Raji (cell line): ENCODE data around the gene ZNF654.

Experiments used
- POLR2A ChIP-seq: IDR thresholded peaks from 2 replicates; pipeline ENCODE4 v1.6.1; 2011; ENCODE audit warnings: low read depth, low read length, control low read depth; ENCODE audit not compliant: insufficient read depth

The ZNF654 gene

DNA sequence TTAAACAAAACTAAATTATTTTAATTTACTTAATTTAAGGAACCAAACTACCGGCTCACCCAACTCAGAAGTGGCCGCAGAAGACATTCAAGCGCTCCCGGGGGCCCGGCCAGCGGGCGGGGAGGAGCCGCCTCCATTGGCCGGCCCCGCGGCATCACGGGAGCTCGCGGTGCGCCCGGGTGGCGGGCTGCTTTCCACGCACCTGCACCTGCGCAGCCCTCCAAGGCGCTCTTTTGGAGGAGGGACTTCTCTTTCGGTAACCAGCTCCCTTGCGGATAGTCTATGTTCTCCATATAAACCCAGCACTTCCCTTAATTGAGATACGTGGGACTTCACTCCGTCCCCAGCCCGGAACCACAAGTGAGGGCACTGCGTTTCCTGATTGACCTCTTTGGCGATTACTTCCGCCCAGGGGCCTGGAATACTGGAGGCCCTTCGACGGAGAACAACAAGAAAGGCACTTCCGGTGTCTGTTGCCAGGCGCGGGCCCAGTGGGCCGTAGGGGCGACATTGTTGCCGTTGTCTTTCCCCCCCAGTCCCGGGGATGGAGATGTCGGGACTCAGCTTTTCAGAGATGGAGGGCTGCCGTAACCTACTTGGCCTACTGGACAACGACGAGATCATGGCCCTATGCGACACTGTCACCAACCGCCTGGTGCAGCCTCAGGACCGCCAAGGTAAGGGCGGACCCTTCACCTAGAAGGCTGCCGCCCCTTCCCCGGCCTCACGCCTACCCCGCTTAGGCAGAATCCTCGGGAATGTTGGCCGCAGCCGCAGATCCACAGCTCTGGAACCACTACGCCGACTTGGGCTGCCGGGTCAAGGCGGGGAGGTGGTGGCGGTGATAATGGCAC, 90.7 kb downstream of the ZNF654 start, which contains the start of gene C3orf38:
Gene C3orf38, plus strand, starts transcription at position 451 of the 854 bp plus-strand sequence. Its CDS starts 94 bp downstream, at position 545.
- TF ChIP-seq POLR2A, result peak; percentile 65

- no peak for TF ChIP-seq POLR2A
Observed at GRCh38 chr3:88150371-88150770, 91.3 kb downstream of the ZNF654 start.

DNA sequence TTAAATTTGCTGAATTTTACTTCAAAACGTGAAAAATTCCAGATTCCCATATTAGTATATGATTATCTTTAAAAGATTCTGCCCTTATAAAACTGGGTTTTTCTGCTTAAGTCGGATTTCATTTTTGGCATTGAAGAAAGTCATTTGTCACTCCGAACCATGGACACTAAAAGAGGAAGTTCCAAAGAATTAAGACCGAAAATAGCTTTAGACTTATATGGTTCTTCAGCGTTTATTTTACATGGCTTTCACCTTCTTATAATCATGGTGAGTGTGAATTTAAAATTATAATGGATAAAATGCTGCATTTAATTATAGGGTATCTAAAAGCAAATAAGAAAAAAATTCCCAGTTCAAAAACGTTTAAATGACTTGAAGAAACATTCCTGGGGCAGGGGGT, 91.8 kb downstream of the ZNF654 start:
- no peak for TF ChIP-seq POLR2A

DNA sequence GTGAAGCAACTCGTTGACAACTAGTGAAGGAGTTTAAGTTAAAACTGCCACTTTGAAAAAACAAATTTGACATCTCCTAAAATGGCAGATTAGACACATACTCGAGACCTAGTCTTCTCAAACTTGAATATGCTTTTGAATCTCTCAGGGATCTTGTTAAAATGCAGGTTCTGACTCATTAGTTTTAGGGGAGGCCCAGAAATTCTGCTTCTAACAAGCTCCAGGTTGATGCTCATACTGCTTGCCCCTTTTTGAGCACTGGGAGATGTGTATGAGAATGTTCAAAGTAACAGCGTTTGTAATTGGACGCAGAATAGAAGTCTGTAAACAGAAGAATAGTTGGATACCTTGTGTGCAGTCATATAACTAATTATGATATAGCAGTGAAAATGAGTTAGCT, 92.3 kb downstream of the ZNF654 start:
- no peak for TF ChIP-seq POLR2A

DNA sequence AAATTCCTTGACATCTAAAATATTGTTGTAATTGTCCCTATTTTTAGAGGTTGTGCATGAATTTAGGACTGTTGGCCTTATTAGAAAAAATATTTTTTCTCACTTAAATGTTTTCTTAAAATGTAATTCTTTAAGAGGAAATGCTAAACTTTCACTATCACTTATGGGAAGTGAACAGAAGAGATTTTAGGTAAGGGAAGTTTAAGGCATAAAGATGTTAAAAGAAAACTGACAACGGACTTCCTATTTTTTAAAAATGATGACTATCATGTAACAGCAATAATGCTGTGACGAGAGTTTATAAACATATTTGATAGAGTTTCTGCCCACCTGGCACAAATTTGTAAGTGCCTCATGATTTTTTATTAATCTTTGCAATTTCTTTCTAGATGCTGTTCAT, 93.8 kb downstream of the ZNF654 start:
- no peak for TF ChIP-seq POLR2A

GRCh38 chr3:88166419-88166971, 107.4 kb downstream of the ZNF654 start:
- no peak for TF ChIP-seq POLR2A

- TF ChIP-seq POLR2A, result no peak
Observed at GRCh38 chr3:88167173-88167572, 108.1 kb downstream of the ZNF654 start.

GRCh38 chr3:88167704-88168103, 108.6 kb downstream of the ZNF654 start:
- no peak for TF ChIP-seq POLR2A

- TF ChIP-seq POLR2A, result no peak
Observed at GRCh38 chr3:88168171-88168570, 109.1 kb downstream of the ZNF654 start.

DNA sequence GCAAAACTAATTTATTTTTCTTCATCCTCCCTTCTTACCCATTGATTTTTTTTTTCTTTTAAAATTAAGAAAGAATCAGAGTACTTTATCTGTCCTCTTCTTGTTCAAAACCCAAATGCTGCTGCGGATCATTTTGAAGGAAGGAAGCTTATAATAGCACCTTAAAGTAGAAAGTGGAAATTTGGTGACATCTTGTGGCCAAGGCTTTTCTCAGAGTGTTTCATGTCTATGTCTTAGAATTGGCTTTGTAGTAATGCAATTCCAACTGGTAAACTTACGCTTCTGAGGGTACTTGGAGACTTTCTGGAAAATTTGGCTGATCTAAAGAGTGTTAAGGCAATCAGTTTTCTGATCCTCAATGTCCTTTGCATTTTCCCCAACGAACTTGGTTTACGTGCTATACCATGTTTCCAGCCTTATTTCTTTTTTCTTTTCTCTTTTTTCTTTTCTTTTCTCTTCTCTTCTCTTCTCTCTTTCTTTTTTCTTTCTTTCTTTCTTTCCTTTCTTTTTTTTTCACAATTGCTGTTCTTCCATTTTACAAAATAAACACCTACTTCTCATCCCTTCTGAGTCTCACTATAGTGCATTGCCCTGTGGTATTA, 121.4 kb downstream of the ZNF654 start:
- no peak for TF ChIP-seq POLR2A

GRCh38 chr3:88188436-88188835, 129.4 kb downstream of the ZNF654 start:
- TF ChIP-seq POLR2A, result no peak

GRCh38 chr3:88189361-88189810, 130.3 kb downstream of the ZNF654 start:
- no peak for TF ChIP-seq POLR2A

- no peak for TF ChIP-seq POLR2A
Observed at GRCh38 chr3:88191872-88192409, 132.9 kb downstream of the ZNF654 start.

DNA sequence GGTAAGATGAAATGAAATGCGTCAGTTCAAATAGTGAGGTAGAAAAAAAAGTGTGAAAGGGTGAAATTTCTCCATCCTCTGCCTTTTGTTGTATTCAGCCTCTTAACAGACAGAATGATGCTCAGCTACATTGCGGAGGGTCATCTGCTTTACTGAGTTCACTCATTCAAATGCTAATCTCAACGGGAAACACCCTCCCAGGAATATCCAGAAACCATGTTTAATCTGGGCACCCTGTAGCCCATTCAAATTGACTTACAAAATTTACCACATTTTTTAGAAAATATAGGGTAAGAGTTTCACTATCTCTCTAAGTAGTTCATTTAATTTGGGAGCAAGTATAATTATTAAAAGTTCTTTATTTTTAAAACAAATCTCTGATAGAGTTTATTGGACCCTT, 133.6 kb downstream of the ZNF654 start:
- TF ChIP-seq POLR2A, result no peak
